Fibroblast of peridontal ligament (primary cell): ENCODE results near the gene FBLN1.
A peak's percentile ranks its signal among the peaks of the same experiment; 100 is the strongest.
"Not testable (repeated sequence)": the region's sequence is repeated elsewhere in the genome, so short reads cannot be mapped to it uniquely, and the experiment has no call there.

ENCODE experiments used
- DNase-seq: peaks from one replicate; pipeline ENCODE4 v3.0.0-alpha.2; 2010; ENCODE audit errors: extremely low read depth

FBLN1 gene

GRCh38 chr22:45502215-45503049 lies at the start of gene FBLN1:
TSS of gene FBLN1 (plus strand) at chr22:45502883. CDS start at chr22:45502986, 103 bp downstream.
- DNase-seq, result no peak

GRCh38 chr22:45453764-45454163 lies 48.9 kb upstream of the FBLN1 start:
- no peak for DNase-seq

GRCh38 chr22:45454275-45454674 lies 48.4 kb upstream of the FBLN1 start:
- DNase-seq, result peak; percentile 96

- DNase-seq, result no peak
Observed at GRCh38 chr22:45455212-45455611, 47.5 kb upstream of the FBLN1 start.

- DNase-seq, result no peak
Observed at GRCh38 chr22:45455621-45456020, 47.1 kb upstream of the FBLN1 start.

GRCh38 chr22:45456811-45457210 lies 45.9 kb upstream of the FBLN1 start:
- no peak for DNase-seq

GRCh38 chr22:45458532-45458931 lies 44.2 kb upstream of the FBLN1 start:
- DNase-seq, result no peak

- DNase-seq, result no peak
Observed at GRCh38 chr22:45459235-45459634, 43.4 kb upstream of the FBLN1 start.

GRCh38 chr22:45460288-45461109 lies 42.2 kb upstream of the FBLN1 start:
- DNase-seq, result peak; percentile 87

- no peak for DNase-seq
Observed at GRCh38 chr22:45462034-45462655, 40.5 kb upstream of the FBLN1 start.

GRCh38 chr22:45463691-45464090 lies 39.0 kb upstream of the FBLN1 start:
- not testable (repeated sequence) for DNase-seq

- DNase-seq, result no peak
Observed at GRCh38 chr22:45465633-45466032, 37.0 kb upstream of the FBLN1 start.

- peak; percentile 81 for DNase-seq
Observed at GRCh38 chr22:45468872-45469271, 33.8 kb upstream of the FBLN1 start.

GRCh38 chr22:45469281-45470073 lies 33.2 kb upstream of the FBLN1 start:
- DNase-seq, result peak; percentile 82

GRCh38 chr22:45470871-45471270 lies 31.8 kb upstream of the FBLN1 start:
- no peak for DNase-seq

- no peak for DNase-seq
Observed at GRCh38 chr22:45472426-45472825, 30.3 kb upstream of the FBLN1 start.

GRCh38 chr22:45473626-45474237 lies 29.0 kb upstream of the FBLN1 start:
- no peak for DNase-seq

- DNase-seq, result peak; percentile 90
Observed at GRCh38 chr22:45475063-45475747, 27.5 kb upstream of the FBLN1 start.

- no peak for DNase-seq
Observed at GRCh38 chr22:45475851-45476514, 26.7 kb upstream of the FBLN1 start.

GRCh38 chr22:45476814-45477213 lies 25.9 kb upstream of the FBLN1 start:
- DNase-seq, result no peak
